CD4-positive, alpha-beta memory T cell (primary cell): ENCODE data around the gene ZNF436. TPM values are rescaled to one million over a fixed set of nuclear protein-coding genes. Genes with fewer than 3 reads are reported as not detected.

ENCODE experiments used
- CTCF ChIA-PET: fragments of 350-600 bp; sonication (Branson Sonifier 250); formaldehyde crosslinking; loops from one replicate; lab custom pipeline; 2021; ENCODE audit warnings: inconsistent platforms; ENCODE audit not compliant: partially characterized antibody; lab: Charles Lee
- POLR2A ChIA-PET: fragments of 350-600 bp; sonication (Branson Sonifier 250); formaldehyde crosslinking; loops from one replicate; lab custom pipeline; 2021; ENCODE audit not compliant: partially characterized antibody; lab: Charles Lee
- DNase-seq, 5 donors: peaks; one replicate each; pipeline versions ENCODE4 v3.0.0 to v3.0.0-alpha.2; 2020 to 2022; ENCODE audit warnings: mixed read lengths in 1 of 5
- H3K27ac ChIP-seq: one replicate; pipeline ENCODE4 v1.7.0; 2013; ENCODE audit warnings: low read depth, low read length
- H3K27me3 ChIP-seq: 2 replicates; pipeline ENCODE4 v1.7.0; 2013; ENCODE audit warnings: mild to moderate bottlenecking, low read length, moderate library complexity; ENCODE audit not compliant: insufficient read depth
- H3K36me3 ChIP-seq: 2 replicates; pipeline ENCODE4 v1.7.0; 2013; ENCODE audit warnings: mild to moderate bottlenecking, low read length, moderate library complexity; ENCODE audit not compliant: insufficient read depth
- H3K4me1 ChIP-seq: 2 replicates; pipeline ENCODE4 v1.7.0; 2013; ENCODE audit warnings: mild to moderate bottlenecking, low read length, moderate library complexity; ENCODE audit not compliant: insufficient read depth
- H3K4me3 ChIP-seq, 2 donors: one replicate each; pipeline ENCODE4 v1.7.0; 2013; ENCODE audit warnings: low read length in 2 of 2, mild to moderate bottlenecking in 1 of 2
- H3K9me3 ChIP-seq, 2 donors: one replicate each; pipeline ENCODE4 v1.7.0; 2013; ENCODE audit warnings: low read length in 2 of 2, control low read depth in 1 of 2; ENCODE audit not compliant: control insufficient read depth in 1 of 2
- H3K27ac Mint-ChIP-seq, 7 donors: one replicate each; pipeline ENCODE4 v1.8.0; 2020 to 2021; ENCODE audit warnings: mixed read lengths in 7 of 7, mild to moderate bottlenecking in 6 of 7, inconsistent platforms in 3 of 7, moderate library complexity in 3 of 7
- H3K27me3 Mint-ChIP-seq, 2 donors: one replicate each; pipeline ENCODE4 v1.8.0; 2020 to 2021; ENCODE audit warnings: mixed read lengths in 2 of 2
- H3K36me3 Mint-ChIP-seq, 2 donors: one replicate each; pipeline ENCODE4 v1.8.0; 2020 to 2021; ENCODE audit warnings: mixed read lengths in 2 of 2, inconsistent platforms in 1 of 2, mild to moderate bottlenecking in 1 of 2
- H3K4me1 Mint-ChIP-seq, 4 donors: one replicate each; pipeline ENCODE4 v1.8.0; 2020 to 2021; ENCODE audit warnings: mixed read lengths in 4 of 4, mild to moderate bottlenecking in 1 of 4
- H3K4me3 Mint-ChIP-seq, 8 donors: one replicate each; pipeline ENCODE4 v1.8.0; 2020 to 2021; ENCODE audit warnings: mixed read lengths in 8 of 8, mild to moderate bottlenecking in 7 of 8, moderate library complexity in 6 of 8, inconsistent platforms in 3 of 8
- H3K9me3 Mint-ChIP-seq, 8 donors: one replicate each; pipeline ENCODE4 v1.8.0; 2020 to 2021; ENCODE audit warnings: mixed read lengths in 8 of 8, mild to moderate bottlenecking in 5 of 8, inconsistent platforms in 3 of 8, moderate library complexity in 1 of 8
- intact Hi-C: fragments of 100-400 bp; cut with micrococcal nuclease; formaldehyde crosslinking; loops from one replicate; pipeline ENCODE4 v1.15.1; 2023
- polyA plus RNA-seq, 2 donors: library from polyadenylated mRNA; unstranded; fragments of 300-500 nt; fragmentation: Illumina TruSeq; gene quantifications; one replicate each; pipeline ENCODE4 v1.2.3, GENCODE V29; 2021
- total RNA-seq, 2 experiments: library from RNA; stranded (reverse); gene quantifications; one replicate each; pipeline ENCODE4 v1.2.3, GENCODE V29; 2021

Gene ZNF436
- total RNA-seq (10 to 100 TPM; 11.0 to 11.9 TPM), polyA plus RNA-seq (1 to 10 TPM; 1.7 to 3.5 TPM)

DNA sequence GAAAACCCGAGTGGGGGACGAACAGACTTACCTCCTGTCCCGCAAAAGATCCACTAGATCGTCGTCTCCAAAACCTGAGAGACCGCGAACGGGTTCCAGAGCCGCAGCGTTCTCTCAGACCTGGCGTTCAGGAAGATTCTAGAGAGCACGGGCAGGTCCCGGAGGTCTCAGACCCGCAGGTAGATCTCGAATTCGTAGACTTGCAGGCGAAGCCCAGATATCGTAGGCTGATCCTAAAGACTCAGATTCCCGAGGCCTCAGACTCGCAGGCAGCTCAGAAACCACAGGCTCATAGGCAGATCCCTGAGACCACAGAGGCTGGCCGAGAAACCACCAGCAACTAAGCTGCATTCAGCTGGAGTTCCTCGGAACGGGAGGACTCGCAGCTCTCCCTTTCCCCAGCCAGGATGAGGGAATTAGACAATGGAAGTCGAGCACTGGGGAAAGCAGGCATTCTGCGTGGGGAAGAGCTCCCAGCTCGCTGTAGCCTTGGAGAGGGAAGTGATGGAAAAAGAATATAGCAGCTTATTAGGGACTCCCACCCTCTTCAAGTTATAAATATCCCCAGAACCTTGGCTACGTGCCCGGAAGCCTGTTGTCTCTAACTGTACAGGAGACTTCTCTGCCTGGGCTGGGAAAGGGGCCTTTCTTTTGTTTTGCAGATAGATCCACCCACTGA, at the start of gene ZNF436:
ZNF436 (minus strand) TSS at position 502 of the 679 bp plus-strand sequence. CDS start 1,831 bp downstream, outside the sequence.
- peaks cover 0 to 4% (median under 1%) of the 10 kb centered on the region in 8 donors for H3K9me3 Mint-ChIP-seq
- H3K4me3 ChIP-seq, result peak within 1 kb of the TSS; percentile 98 to 100
- H3K27me3 Mint-ChIP-seq, result no peaks in the 10 kb centered on the region
- H3K27ac ChIP-seq, result peak within 1 kb of the TSS; percentile 89
- no peaks in the 10 kb centered on the region for H3K27me3 ChIP-seq
- no peaks in the 10 kb centered on the region for H3K36me3 ChIP-seq
- intact Hi-C loops, result loop anchor here (5.0 to 10.0 kb wide), 2 partner anchors 325 to 1273 kb away; partner anchors contain the start of genes RPL11 and SRRM1
- H3K9me3 ChIP-seq, result no peaks in the 10 kb centered on the region
- H3K4me3 Mint-ChIP-seq, result peak within 1 kb of the TSS; percentile 96 to 99 (median 99)
- H3K36me3 Mint-ChIP-seq, result peaks cover 17 to 32% of the 10 kb centered on the region in 2 donors
- H3K4me1 ChIP-seq, result peaks cover 22% of the 10 kb centered on the region
- peaks cover 17 to 46% (median 28%) of the 10 kb centered on the region in 4 donors for H3K4me1 Mint-ChIP-seq
- peak; percentile 19 to 65 (median 26) for DNase-seq
- ChIA-PET CTCF (no interaction called here), POLR2A (interaction anchor here (5.4 kb wide), 1 partner anchor 24 kb away, joined by 112 read pairs; the partner anchor contains the start of gene HNRNPR)
- H3K27ac Mint-ChIP-seq, result peak within 1 kb of the TSS; percentile 95 to 100 (median 98)

GRCh38 chr1:23419180-23419579, 49.5 kb upstream of the ZNF436 start:
- Mint-ChIP-seq H3K4me3 (no peak overlapping the region), H3K4me1 (peaks cover 23 to 30% (median 26%) of the 10 kb centered on the region in 4 donors), H3K27ac (peak overlapping the region in 1 of 7 donors; percentile 57), H3K9me3 (no peaks in the 10 kb centered on the region), H3K36me3 (peaks cover 0 to 4% of the 10 kb centered on the region in 2 donors), H3K27me3 (peaks cover 0 to 1% of the 10 kb centered on the region in 2 donors)
- Histone ChIP-seq H3K9me3 (no peaks in the 10 kb centered on the region), H3K4me3 (no peak overlapping the region), H3K36me3 (no peaks in the 10 kb centered on the region), H3K4me1 (peaks cover 26% of the 10 kb centered on the region), H3K27ac (no peak overlapping the region), H3K27me3 (no peaks in the 10 kb centered on the region)
- POLR2A ChIA-PET, result interaction anchor here (0.8 kb wide), 1 partner anchor 75 kb away, joined by 3 read pairs; the partner anchor contains the start of gene HNRNPR
- no peak for DNase-seq
- CTCF ChIA-PET, result no interaction called here
- intact Hi-C loops, result no loop called here

DNA sequence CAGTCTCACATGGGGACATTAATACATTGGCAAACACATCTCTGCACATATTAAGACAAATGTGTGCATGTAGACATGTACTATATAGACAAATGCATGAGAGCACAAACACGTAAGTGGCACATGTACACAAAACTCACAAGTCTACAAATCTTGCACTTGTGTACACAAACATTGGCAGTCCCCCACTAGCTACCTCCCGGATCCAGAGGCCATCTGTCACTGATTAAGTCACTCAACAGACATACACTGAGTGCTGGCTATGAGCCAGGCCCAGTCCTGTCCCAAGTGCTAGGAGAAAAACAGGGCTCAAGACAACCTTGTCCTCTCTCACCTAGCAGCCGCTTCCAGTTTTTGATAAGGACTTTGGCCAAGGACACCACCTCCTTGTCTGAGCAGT, 47.9 kb upstream of the ZNF436 start:
- ChIA-PET POLR2A (no interaction called here), CTCF (no interaction called here)
- H3K36me3 Mint-ChIP-seq, result peaks cover 0 to 4% of the 10 kb centered on the region in 2 donors
- no peaks in the 10 kb centered on the region for H3K9me3 Mint-ChIP-seq
- intact Hi-C loops, result no loop called here
- H3K27ac Mint-ChIP-seq, result peak overlapping the region in 1 of 7 donors; percentile 15
- Histone ChIP-seq H3K36me3 (no peaks in the 10 kb centered on the region), H3K4me1 (peaks cover 14% of the 10 kb centered on the region), H3K4me3 (no peak overlapping the region), H3K9me3 (no peaks in the 10 kb centered on the region), H3K27me3 (no peaks in the 10 kb centered on the region), H3K27ac (no peak overlapping the region)
- no peak overlapping the region for H3K4me3 Mint-ChIP-seq
- peaks cover 9 to 16% (median 14%) of the 10 kb centered on the region in 4 donors for H3K4me1 Mint-ChIP-seq
- DNase-seq, result no peak
- H3K27me3 Mint-ChIP-seq, result no peaks in the 10 kb centered on the region

DNA sequence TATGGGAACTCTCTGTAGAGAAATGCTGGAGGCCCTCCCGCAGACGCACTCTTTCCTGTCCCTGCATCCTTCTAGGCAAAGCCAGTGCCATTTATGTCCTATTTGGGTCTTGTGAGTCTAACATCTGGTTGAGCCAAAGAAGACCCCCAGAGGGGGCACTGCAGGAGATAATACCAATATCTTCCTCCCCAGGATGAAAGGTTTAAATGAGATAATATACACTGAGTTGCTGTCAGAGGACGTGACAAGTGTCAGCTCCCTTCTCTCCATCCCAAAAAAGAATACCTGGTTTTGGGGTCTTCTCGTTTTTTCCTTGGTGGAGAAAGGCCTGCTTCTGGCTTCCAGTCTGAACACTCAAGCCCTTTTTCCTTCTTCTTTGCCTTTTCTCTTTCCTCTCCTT, 47.3 kb upstream of the ZNF436 start:
- POLR2A ChIA-PET, result no interaction called here
- Mint-ChIP-seq H3K36me3 (peaks cover 0 to 2% of the 10 kb centered on the region in 2 donors), H3K4me1 (peaks cover 3 to 10% (median 7%) of the 10 kb centered on the region in 4 donors), H3K27ac (no peak overlapping the region), H3K4me3 (no peak overlapping the region), H3K9me3 (no peaks in the 10 kb centered on the region), H3K27me3 (no peaks in the 10 kb centered on the region)
- no peak overlapping the region for H3K27ac ChIP-seq
- no peaks in the 10 kb centered on the region for H3K27me3 ChIP-seq
- H3K9me3 ChIP-seq, result no peaks in the 10 kb centered on the region
- intact Hi-C loops, result no loop called here
- no peaks in the 10 kb centered on the region for H3K36me3 ChIP-seq
- H3K4me3 ChIP-seq, result no peak overlapping the region
- H3K4me1 ChIP-seq, result peaks cover 8% of the 10 kb centered on the region
- CTCF ChIA-PET, result interaction anchor here (0.6 kb wide), 1 partner anchor 14 kb away, joined by 3 read pairs; no protein-coding TSS in a partner anchor
- no peak for DNase-seq

DNA sequence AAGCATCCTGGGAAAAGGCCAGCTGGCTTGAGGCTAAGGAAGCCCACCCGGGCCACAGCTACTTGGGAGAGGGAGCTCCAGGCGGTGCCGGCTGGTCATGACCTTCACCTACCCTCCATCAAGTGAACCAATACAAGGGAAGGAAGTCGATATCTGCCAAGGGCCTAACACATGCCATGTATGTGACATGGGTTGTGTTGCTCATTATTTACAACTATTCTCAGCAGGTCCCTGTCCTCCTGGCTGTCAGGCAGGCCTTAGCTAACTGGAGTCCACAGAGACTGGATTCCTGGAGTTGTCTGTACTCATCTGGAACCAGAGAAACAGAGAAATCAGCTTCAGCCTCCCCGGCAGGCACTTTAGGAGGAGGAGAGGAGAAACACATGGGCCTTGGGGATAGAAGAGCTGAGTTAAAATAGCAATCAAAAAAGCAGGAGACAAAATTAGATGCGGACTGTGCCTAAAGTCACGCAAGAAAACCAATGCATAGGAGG, 39.2 kb upstream of the ZNF436 start:
- no peaks in the 10 kb centered on the region for H3K36me3 Mint-ChIP-seq
- CTCF ChIA-PET, result interaction anchor here (0.9 to 1.3 kb wide), 2 partner anchors 14 to 88 kb away, joined by 4 read pairs; no protein-coding TSS in a partner anchor
- peaks cover 5 to 7% (median 6%) of the 10 kb centered on the region in 4 donors for H3K4me1 Mint-ChIP-seq
- H3K27me3 Mint-ChIP-seq, result no peaks in the 10 kb centered on the region
- no peaks in the 10 kb centered on the region for H3K9me3 Mint-ChIP-seq
- H3K36me3 ChIP-seq, result no peaks in the 10 kb centered on the region
- no peaks in the 10 kb centered on the region for H3K9me3 ChIP-seq
- H3K27me3 ChIP-seq, result no peaks in the 10 kb centered on the region
- no peak overlapping the region for H3K27ac ChIP-seq
- peaks cover 6% of the 10 kb centered on the region for H3K4me1 ChIP-seq
- no peak for DNase-seq
- POLR2A ChIA-PET, result interaction anchor here (1.4 kb wide), 1 partner anchor 13 kb away, joined by 4 read pairs; no protein-coding TSS in a partner anchor
- no peak overlapping the region for H3K4me3 Mint-ChIP-seq
- H3K4me3 ChIP-seq, result no peak overlapping the region
- intact Hi-C loops, result no loop called here
- no peak overlapping the region for H3K27ac Mint-ChIP-seq

GRCh38 chr1:23407016-23407630, 37.5 kb upstream of the ZNF436 start:
- no peak overlapping the region for H3K4me3 ChIP-seq
- intact Hi-C loops, result no loop called here
- H3K27ac ChIP-seq, result no peak overlapping the region
- peaks cover 11% of the 10 kb centered on the region for H3K4me1 ChIP-seq
- H3K4me3 Mint-ChIP-seq, result no peak overlapping the region
- ChIA-PET CTCF (no interaction called here), POLR2A (no interaction called here)
- no peak overlapping the region for H3K27ac Mint-ChIP-seq
- no peak for DNase-seq
- no peaks in the 10 kb centered on the region for H3K9me3 ChIP-seq
- no peaks in the 10 kb centered on the region for H3K27me3 ChIP-seq
- no peaks in the 10 kb centered on the region for H3K36me3 ChIP-seq
- no peaks in the 10 kb centered on the region for H3K9me3 Mint-ChIP-seq
- peaks cover 0 to 5% of the 10 kb centered on the region in 2 donors for H3K36me3 Mint-ChIP-seq
- H3K4me1 Mint-ChIP-seq, result peaks cover 5 to 12% (median 9%) of the 10 kb centered on the region in 4 donors
- H3K27me3 Mint-ChIP-seq, result no peaks in the 10 kb centered on the region

GRCh38 chr1:23405946-23406345, 36.3 kb upstream of the ZNF436 start:
- DNase-seq, result no peak
- Histone ChIP-seq H3K27me3 (no peaks in the 10 kb centered on the region), H3K4me3 (no peak overlapping the region), H3K9me3 (no peaks in the 10 kb centered on the region), H3K36me3 (no peaks in the 10 kb centered on the region), H3K27ac (no peak overlapping the region), H3K4me1 (peaks cover 11% of the 10 kb centered on the region)
- Mint-ChIP-seq H3K4me1 (peaks cover 5 to 12% (median 9%) of the 10 kb centered on the region in 4 donors), H3K4me3 (no peak overlapping the region), H3K36me3 (peaks cover 0 to 5% of the 10 kb centered on the region in 2 donors), H3K27me3 (no peaks in the 10 kb centered on the region), H3K27ac (no peak overlapping the region), H3K9me3 (no peaks in the 10 kb centered on the region)
- intact Hi-C loops, result no loop called here
- CTCF ChIA-PET, result no interaction called here
- POLR2A ChIA-PET, result interaction anchor here (1.6 kb wide), 1 partner anchor 134 kb away, joined by 3 read pairs; no protein-coding TSS in a partner anchor
